H9 (cell line): ENCODE measurements around the gene FOLR1. TPM values are rescaled to one million over a fixed set of nuclear protein-coding genes. Genes with fewer than 3 reads are reported as not detected.
A peak's percentile ranks its signal among the peaks of the same experiment; 100 is the strongest.

Source experiments
- DNase-seq: peaks from one replicate; pipeline ENCODE4 v3.0.0-alpha.2; 2017
- H2AFZ ChIP-seq: one replicate; pipeline ENCODE4 v1.6.1; 2013; ENCODE audit warnings: mild to moderate bottlenecking, low read length, control low read depth, moderate library complexity
- H2AK5ac ChIP-seq: 2 replicates; pipeline ENCODE4 v1.6.1; 2013; ENCODE audit warnings: low read length, control low read depth, mixed read lengths; ENCODE audit not compliant: insufficient read length
- H2BK120ac ChIP-seq: one replicate; pipeline ENCODE4 v1.6.1; 2013; ENCODE audit warnings: low read depth, mild to moderate bottlenecking, low read length, control low read depth, inconsistent platforms; ENCODE audit not compliant: poor library complexity, severe bottlenecking
- H2BK12ac ChIP-seq: 2 replicates; pipeline ENCODE4 v1.6.1; 2013; ENCODE audit warnings: low read length, control low read depth, mixed read lengths, low read depth; ENCODE audit not compliant: insufficient read length
- H2BK15ac ChIP-seq: 2 replicates; pipeline ENCODE4 v1.6.1; 2013; ENCODE audit warnings: low read depth, low read length, control low read depth
- H2BK20ac ChIP-seq: one replicate; pipeline ENCODE4 v1.6.1; 2013; ENCODE audit warnings: low read depth, mild to moderate bottlenecking, low read length, control low read depth, inconsistent platforms; ENCODE audit not compliant: poor library complexity, severe bottlenecking
- H2BK5ac ChIP-seq: 2 replicates; pipeline ENCODE4 v1.6.1; 2013; ENCODE audit warnings: low read length, control low read depth, mixed read lengths; ENCODE audit not compliant: insufficient read length
- H3K14ac ChIP-seq: 2 replicates; pipeline ENCODE4 v1.6.1; 2013; ENCODE audit warnings: low read length, control low read depth; ENCODE audit not compliant: insufficient read depth
- H3K18ac ChIP-seq: 2 replicates; pipeline ENCODE4 v1.6.1; 2013; ENCODE audit warnings: low read depth, mild to moderate bottlenecking, mixed read lengths, low read length, control low read depth; ENCODE audit not compliant: insufficient read length
- H3K23ac ChIP-seq: 2 replicates; pipeline ENCODE4 v1.6.1; 2013; ENCODE audit warnings: low read length, control low read depth, mixed read lengths, low read depth; ENCODE audit not compliant: insufficient read length
- H3K23me2 ChIP-seq: 2 replicates; pipeline ENCODE4 v1.6.1; 2013; ENCODE audit warnings: low read depth, mild to moderate bottlenecking, mixed read lengths, low read length, control low read depth; ENCODE audit not compliant: insufficient read length, poor library complexity, severe bottlenecking
- H3K27ac ChIP-seq: 2 replicates; pipeline ENCODE4 v1.5.1; 2013; ENCODE audit warnings: low read length, control low read depth, mixed read lengths, low read depth; ENCODE audit not compliant: insufficient read length
- H3K27me3 ChIP-seq: 2 replicates; pipeline ENCODE4 v1.6.1; 2013; ENCODE audit warnings: low read length, control low read depth, inconsistent platforms; ENCODE audit not compliant: insufficient read depth
- H3K4ac ChIP-seq: 2 replicates; pipeline ENCODE4 v1.6.1; 2013; ENCODE audit warnings: low read depth, mild to moderate bottlenecking, control low read depth, inconsistent platforms, low read length, moderate library complexity
- H3K4me1 ChIP-seq: 2 replicates; pipeline ENCODE4 v1.6.1; 2013; ENCODE audit warnings: low read length, control low read depth, inconsistent platforms; ENCODE audit not compliant: insufficient read depth
- H3K4me2 ChIP-seq: 2 replicates; pipeline ENCODE4 v1.6.1; 2013; ENCODE audit warnings: low read length, control low read depth, mixed read lengths; ENCODE audit not compliant: insufficient read length, insufficient read depth
- H3K56ac ChIP-seq: 2 replicates; pipeline ENCODE4 v1.6.1; 2013; ENCODE audit warnings: low read depth, mild to moderate bottlenecking, mixed read lengths, low read length, control low read depth; ENCODE audit not compliant: insufficient read length
- H3K79me1 ChIP-seq: 2 replicates; pipeline ENCODE4 v1.6.1; 2013; ENCODE audit warnings: low read depth, mild to moderate bottlenecking, moderate library complexity, low read length, control low read depth, inconsistent platforms; ENCODE audit not compliant: insufficient read depth, poor library complexity, severe bottlenecking
- H3K79me2 ChIP-seq: 2 replicates; pipeline ENCODE4 v1.6.1; 2013; ENCODE audit warnings: low read length, control low read depth, inconsistent platforms; ENCODE audit not compliant: insufficient read depth
- H3K9ac ChIP-seq: 2 replicates; pipeline ENCODE4 v1.6.1; 2013; ENCODE audit warnings: low read length, control low read depth, mixed read lengths; ENCODE audit not compliant: insufficient read length; ENCODE audit errors: extremely low read depth
- H3K9me3 ChIP-seq: one replicate; pipeline ENCODE4 v1.6.1; 2013; ENCODE audit warnings: low read depth, low read length, inconsistent platforms; ENCODE audit not compliant: control insufficient read depth
- H3T11ph ChIP-seq: one replicate; pipeline ENCODE4 v1.6.1; 2013; ENCODE audit warnings: mild to moderate bottlenecking, low read length, control low read depth, inconsistent platforms
- H4K20me1 ChIP-seq: one replicate; pipeline ENCODE4 v1.6.1; 2013; ENCODE audit not compliant: control insufficient read depth, insufficient read length, insufficient read depth
- H4K5ac ChIP-seq: 2 replicates; pipeline ENCODE4 v1.6.1; 2013; ENCODE audit warnings: low read depth, mild to moderate bottlenecking, mixed read lengths, low read length, control low read depth; ENCODE audit not compliant: insufficient read length
- H4K8ac ChIP-seq: replicated peaks from 2 replicates; pipeline ENCODE4 v1.6.1; 2013; ENCODE audit warnings: low read length, control low read depth, mixed read lengths, low read depth; ENCODE audit not compliant: insufficient read length
- H4K91ac ChIP-seq: 2 replicates; pipeline ENCODE4 v1.6.1; 2013; ENCODE audit warnings: low read depth, mild to moderate bottlenecking, moderate library complexity, mixed read lengths, low read length, control low read depth; ENCODE audit not compliant: insufficient read length
- H3K27ac Mint-ChIP-seq, 3 experiments: 2 replicates in 2 of 3; 3 replicates in 1 of 3; pipeline ENCODE4 v1.8.0; 2020 to 2021; ENCODE audit warnings: mixed read lengths in 3 of 3, mild to moderate bottlenecking in 1 of 3, moderate library complexity in 1 of 3
- H3K27me3 Mint-ChIP-seq: 2 replicates; pipeline ENCODE4 v1.8.0; 2021; ENCODE audit warnings: low read depth, mild to moderate bottlenecking, moderate library complexity, mixed read lengths
- H3K36me3 Mint-ChIP-seq, 3 experiments: 2 replicates in 2 of 3; 3 replicates in 1 of 3; pipeline ENCODE4 v1.8.0; 2020 to 2021; ENCODE audit warnings: low read depth in 3 of 3, mixed read lengths in 3 of 3; ENCODE audit not compliant: insufficient read depth in 1 of 3
- H3K4me1 Mint-ChIP-seq, 2 experiments: 2 replicates each; pipeline ENCODE4 v1.8.0; 2020; ENCODE audit warnings: mixed read lengths in 2 of 2
- H3K4me3 Mint-ChIP-seq, 2 experiments: 2 replicates in 1 of 2; 3 replicates in 1 of 2; pipeline ENCODE4 v1.8.0; 2020 to 2021; ENCODE audit warnings: mild to moderate bottlenecking in 2 of 2, mixed read lengths in 2 of 2, moderate library complexity in 1 of 2
- H3K9me3 Mint-ChIP-seq, 2 experiments: 2 replicates in 1 of 2; 3 replicates in 1 of 2; pipeline ENCODE4 v1.8.0; 2020; ENCODE audit warnings: mild to moderate bottlenecking in 2 of 2, mixed read lengths in 2 of 2, moderate library complexity in 1 of 2
- CTCF ChIP-seq: fragments of 200-600 bp; sonication (generic); conservative IDR thresholded peaks from 3 replicates; pipeline ENCODE4 v1.8.0; 2021; ENCODE audit warnings: antibody characterized with exemption, mild to moderate bottlenecking
- WGBS: extraction: QIAGEN DNeasy Blood & Tissue Kit; methylation state at CpG from one replicate; pipeline ENCODE4 v1.1.7; 2013; ENCODE audit warnings: missing lambda C conversion rate, low lambda C conversion rate, mixed read lengths; ENCODE audit not compliant: insufficient read length; ENCODE audit errors: extremely low coverage; 5-methylcytosine and 5-hydroxymethylcytosine counted together
- total RNA-seq: library from RNA; stranded (reverse); gene quantifications from 2 replicates; pipeline ENCODE4 v1.2.1, GENCODE V29; 2021

Gene FOLR1
- total RNA-seq, 1 experiment from 2014 or later, result 0.92 TPM

- Histone ChIP-seq H4K8ac (no peak overlapping the region), H3K4ac (no peak overlapping the region), H3K23me2 (peaks cover 15% of the 10 kb centered on the region), H2BK20ac (no peak overlapping the region), H3K9me3 (no peaks in the 10 kb centered on the region), H3K27ac (no peak overlapping the region), H2AFZ (no peak overlapping the region), H4K20me1 (no peaks in the 10 kb centered on the region), H2BK120ac (no peak overlapping the region), H2AK5ac (no peak overlapping the region), H3T11ph (no peak overlapping the region), H3K4me2 (peak overlapping the region; percentile 98), H3K79me1 (no peaks in the 10 kb centered on the region), H3K56ac (no peak overlapping the region), H4K5ac (no peak overlapping the region), H3K14ac (no peak overlapping the region), H2BK5ac (no peak overlapping the region), H3K23ac (no peak overlapping the region), H3K9ac (no peak overlapping the region), H3K27me3 (peaks cover 66% of the 10 kb centered on the region), H3K79me2 (no peaks in the 10 kb centered on the region), H3K4me1 (peaks cover 9% of the 10 kb centered on the region; the same call in 1 of the 2 replicates), H3K18ac (no peak overlapping the region), H4K91ac (no peak overlapping the region), H2BK15ac (no peak overlapping the region), H2BK12ac (no peak overlapping the region)
- TF ChIP-seq CTCF, result no peak
- WGBS, result no CpG with 5 or more reads among the region's 19 CpGs
- H3K4me1 Mint-ChIP-seq, result peaks cover 17 to 33% of the 10 kb centered on the region in 2 experiments
- DNase-seq, result peak; percentile 26
- H3K36me3 Mint-ChIP-seq, result peaks cover 0 to 5% (median 0%) of the 10 kb centered on the region in 3 experiments; a peak in 3 of 7 replicates
- H3K27me3 Mint-ChIP-seq, result peaks cover 46% of the 10 kb centered on the region
- no peak overlapping the region for H3K27ac Mint-ChIP-seq
- H3K4me3 Mint-ChIP-seq, result no peak overlapping the region
- H3K9me3 Mint-ChIP-seq, result peaks cover 0 to 4% of the 10 kb centered on the region in 2 experiments; a peak in 3 of 5 replicates
Observed at GRCh38 chr11:72245263-72245816, 53.4 kb downstream of the FOLR1 start.

Other genes with a start within 250 kb of the FOLR1 start
- gene IL18BP, start 193.2 kb upstream of the FOLR1 start, total RNA-seq, result 10.2 and 10.6 TPM in 2 replicates
- gene NUMA1, start 111.6 kb upstream of the FOLR1 start, total RNA-seq, result 127 and 136 TPM in 2 replicates
- gene LRRC51, start 111.3 kb upstream of the FOLR1 start, total RNA-seq, result 3.1 and 6.4 TPM in 2 replicates
- gene LAMTOR1, start 88.8 kb upstream of the FOLR1 start, total RNA-seq, result 96.2 and 96.3 TPM in 2 replicates
- gene TOMT, start 86.2 kb upstream of the FOLR1 start, total RNA-seq, result not detected in 2 replicates
- 72.6 and 79.3 TPM in 2 replicates for gene ANAPC15, start 79.4 kb upstream of the FOLR1 start, total RNA-seq
- not detected in 2 replicates for gene FOLR3, start 56.4 kb upstream of the FOLR1 start, total RNA-seq
- gene FOLR2, start 24.7 kb downstream of the FOLR1 start, total RNA-seq, result not detected in 2 replicates
- 207 and 214 TPM in 2 replicates for gene INPPL1, start 32.6 kb downstream of the FOLR1 start, total RNA-seq
- gene PHOX2A, start 52.0 kb downstream of the FOLR1 start, total RNA-seq, result 1.1 and 1.4 TPM in 2 replicates
- gene CLPB, start 242.4 kb downstream of the FOLR1 start, total RNA-seq, result 26.2 and 26.6 TPM in 2 replicates